Effector CD8-positive, alpha-beta T cell (primary cell): ENCODE data around the gene BTBD8.

ENCODE experiments used
- DNase-seq: peaks from one replicate; lab custom pipeline; 2025; lab: John Stamatoyannopoulos, UW

The BTBD8 gene

DNA sequence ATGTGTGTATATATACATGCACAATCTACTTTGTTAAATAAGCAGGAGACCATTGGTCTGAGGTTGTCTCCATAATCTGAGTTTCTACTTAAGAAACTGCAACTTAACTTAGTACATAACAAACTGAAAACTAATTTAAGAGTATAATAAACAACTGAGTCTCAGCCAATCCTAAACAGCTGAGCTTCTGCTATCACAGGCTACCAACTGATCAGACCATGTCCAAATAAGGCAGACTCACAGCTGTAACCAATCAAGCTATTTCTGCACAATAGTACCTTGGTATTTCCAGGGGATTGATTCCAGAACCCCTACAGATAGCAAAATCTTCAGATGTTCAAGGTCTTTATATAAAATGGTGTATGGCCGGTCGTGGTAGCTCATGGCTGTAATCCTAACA is 111.6 kb downstream of the BTBD8 start:
- no peak for DNase-seq

DNA sequence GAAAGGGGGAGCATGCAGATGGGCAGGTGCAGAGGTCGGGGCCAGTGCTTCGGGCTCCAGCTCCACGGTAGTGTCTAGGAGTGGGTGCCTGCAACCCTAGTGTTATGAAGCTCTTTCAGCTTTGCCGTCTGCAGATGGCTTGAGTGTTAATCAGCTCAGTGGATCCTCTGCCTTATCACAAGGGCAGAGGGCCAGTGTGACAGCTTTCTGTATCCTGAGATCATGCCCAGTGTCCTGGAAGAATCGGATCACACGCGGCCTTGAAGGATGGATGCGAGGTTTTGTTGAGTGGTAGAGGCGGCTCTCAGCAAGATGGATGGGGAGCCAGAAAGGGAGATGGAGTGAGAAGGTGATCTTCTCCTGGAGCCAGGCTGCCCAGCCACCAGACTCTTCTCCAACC is 112.1 kb downstream of the BTBD8 start:
- DNase-seq = no peak

DNA sequence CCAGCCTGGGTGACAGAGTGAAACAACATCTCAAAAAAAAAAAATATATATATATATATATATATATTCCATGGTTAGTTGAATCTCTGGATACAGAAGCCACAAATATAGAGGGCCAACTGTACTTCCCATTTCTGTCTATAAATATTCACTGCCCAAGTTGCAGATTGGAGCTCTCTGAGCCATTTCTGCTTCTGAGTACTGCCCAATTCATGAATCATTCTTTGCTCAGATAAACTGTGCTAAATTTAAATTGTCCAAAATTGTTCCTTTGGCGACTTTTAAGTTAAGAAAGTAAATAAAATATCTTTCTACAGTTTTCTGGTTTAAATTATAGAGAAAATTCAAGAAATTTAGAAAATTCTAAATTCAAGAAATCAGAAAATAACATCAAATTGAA is 114.4 kb downstream of the BTBD8 start:
- DNase-seq = no peak

DNA sequence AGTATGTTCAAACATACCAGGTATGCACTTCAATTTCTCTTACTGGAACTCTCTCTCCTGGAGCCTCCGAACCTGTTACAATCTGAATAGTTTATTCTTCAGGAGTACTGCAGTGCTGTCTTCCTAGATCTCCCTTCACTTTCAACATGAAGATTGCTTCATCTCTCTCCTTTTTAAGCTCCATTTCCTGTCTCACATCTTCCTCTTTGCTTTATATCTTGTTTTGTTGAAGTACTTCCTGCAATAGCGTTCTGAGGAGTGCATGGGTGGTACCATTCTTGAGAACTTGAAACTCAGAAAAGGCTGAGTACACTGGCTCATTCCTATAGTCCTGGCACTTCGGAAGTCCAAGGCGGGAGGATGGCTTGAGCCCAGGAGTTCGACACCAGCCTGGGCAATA is 121.8 kb downstream of the BTBD8 start:
- no peak for DNase-seq

DNA sequence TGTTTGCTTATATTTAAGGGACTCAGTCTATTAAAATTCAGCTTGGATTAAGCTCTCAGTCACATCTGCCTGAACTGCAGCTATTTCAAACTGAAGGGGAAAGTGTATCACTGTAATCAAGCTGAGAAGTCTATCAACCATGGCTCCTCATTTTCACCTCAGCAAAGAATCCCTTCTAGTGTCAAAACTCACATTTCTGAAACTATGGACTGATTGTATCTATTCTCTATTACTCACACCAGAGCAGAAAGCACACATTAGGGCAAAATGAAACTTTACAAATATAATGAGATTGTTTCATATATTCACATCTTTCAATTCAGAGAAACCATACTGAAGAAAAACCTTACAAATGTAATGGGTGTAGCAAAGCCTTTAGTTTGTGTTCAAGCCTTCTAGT is 123.0 kb downstream of the BTBD8 start:
- DNase-seq = no peak

DNA sequence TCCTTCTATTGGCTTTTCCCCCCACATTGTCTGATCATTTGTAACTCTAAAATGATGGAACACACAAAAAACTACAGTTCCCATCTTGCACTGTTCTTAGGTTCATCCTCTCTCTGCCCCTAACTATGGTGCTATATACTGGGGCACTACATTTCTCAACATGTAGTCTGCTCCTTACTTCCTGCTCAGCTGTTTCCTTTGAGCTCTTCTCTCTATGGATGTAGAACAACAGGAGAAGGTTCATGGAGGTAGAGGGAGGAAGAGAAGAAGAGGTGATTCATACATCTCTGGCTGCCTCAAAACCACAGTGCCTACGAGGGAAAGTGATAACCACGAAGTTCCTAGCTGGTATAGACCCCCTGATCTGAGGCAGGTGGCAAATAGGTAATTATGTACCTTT is 130.6 kb downstream of the BTBD8 start:
- DNase-seq = no peak

DNA sequence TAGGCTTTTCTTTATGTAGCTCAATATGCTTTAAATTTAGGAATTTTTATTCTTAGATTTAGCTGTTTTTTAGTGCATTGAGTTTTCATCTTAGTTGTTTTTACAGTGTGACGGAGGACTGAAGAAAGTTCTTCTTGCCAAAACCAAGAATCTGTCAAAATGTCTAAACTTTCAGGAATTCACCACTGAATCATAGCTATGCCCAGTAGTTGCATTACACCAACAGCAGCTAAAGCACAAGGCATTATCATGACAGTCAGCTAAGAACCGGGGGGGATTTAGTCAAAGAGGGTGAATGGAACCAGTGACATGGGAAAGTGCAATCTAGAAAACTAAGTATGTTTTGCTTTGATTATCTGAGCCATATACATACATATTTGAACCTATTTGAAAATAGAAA is 131.0 kb downstream of the BTBD8 start:
- DNase-seq = no peak

DNA sequence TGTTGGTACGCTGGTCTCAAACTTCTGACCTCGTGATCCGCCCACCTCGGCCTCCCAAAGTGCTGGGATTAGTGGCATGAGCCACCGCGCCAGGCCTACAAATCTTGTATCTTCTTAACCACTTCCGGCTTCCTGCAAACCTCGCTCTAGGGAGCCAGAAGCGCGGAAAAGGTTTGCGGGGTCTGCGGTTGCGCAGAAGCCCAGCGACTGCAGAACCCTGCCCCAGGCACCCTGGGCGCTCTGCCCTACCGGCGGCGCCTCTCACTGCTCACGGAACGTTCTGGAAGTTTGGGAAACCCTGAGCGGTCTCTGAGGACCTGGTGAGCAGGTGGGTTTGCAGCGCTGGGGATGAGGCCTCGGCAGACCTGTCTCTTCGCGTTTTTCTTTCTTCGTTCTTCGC is 137.6 kb downstream of the BTBD8 start, which contains the start of gene C1orf146:
Gene C1orf146, plus strand, starts transcription at position 195 of the 400 bp plus-strand sequence. CDS start 13,506 bp downstream, outside the sequence.
- DNase-seq = no peak

DNA sequence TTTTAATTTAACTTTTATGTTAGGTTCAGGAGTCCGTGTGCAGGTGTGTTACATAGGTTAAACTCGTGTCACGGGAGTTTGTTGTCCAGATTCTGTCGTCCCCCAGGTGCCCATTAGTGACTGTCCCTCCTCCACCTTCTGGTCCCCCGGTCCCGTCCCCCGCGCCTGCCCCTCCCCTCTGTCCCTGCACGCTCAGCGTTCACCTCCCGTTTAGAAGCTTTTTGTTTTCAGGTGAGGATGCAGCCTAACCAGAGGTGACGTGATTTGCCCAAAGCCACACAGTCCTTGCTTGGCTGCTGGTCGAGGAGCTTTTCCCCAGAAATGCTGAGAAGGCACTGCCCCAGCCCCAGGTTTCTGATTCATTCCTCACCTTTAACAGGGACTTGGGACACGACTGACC is 138.4 kb downstream of the BTBD8 start:
- no peak for DNase-seq

DNA sequence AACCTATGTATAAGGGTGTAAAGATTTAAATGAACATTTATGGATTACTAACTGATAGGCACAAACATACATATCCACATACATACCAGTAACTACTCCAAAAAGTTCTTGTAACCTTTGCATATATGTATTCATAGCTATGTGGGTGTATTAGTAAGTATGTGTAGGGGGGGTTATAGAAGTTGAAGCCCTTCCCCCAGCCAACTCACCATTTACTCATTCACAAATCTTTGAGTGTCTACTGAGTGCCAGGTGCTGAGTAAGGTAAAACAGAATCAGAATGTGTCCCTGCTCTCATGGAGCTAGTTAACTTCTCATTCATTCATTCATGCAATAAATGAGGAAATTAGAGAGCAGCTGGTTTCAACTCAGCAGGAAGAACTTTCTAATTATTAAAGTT is 138.9 kb downstream of the BTBD8 start:
- DNase-seq = no peak

DNA sequence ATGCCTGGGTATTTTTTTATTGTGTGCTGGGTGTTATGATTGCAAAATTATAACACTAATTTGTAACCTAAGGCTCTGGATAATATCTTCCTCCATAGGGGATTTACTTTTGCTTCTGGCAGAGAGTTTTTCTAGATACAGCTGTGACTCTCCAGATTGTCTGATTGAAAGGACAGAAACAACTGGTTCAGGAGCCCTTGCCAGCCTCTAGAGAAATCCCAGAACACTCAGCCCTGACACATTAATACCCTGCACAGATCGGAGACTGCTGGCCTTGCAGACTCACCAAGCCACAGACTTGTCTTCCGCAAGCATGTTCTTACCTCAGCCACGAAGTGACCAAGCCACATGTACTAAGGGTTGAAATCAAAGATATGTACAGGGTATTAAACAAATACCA is 148.3 kb downstream of the BTBD8 start:
- no peak for DNase-seq

DNA sequence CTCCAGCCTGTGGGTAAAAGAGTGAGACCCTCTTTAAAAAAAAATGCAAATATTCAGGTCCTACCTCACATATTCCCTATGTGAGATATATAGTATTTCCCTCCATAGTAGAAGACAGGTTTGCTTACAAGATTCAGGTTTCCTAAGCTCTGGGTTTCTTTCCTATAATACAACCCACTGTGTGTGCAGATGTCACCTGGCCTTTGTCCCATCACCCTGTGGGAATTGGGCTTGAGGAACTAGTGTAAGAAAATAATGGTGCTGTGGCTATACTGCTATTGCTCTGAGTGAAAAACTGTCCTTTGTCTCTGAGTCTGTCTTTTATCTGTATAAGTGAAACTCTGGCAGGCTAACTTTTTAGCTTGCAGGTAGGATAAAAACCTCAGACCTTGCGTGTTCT is 150.6 kb downstream of the BTBD8 start:
- DNase-seq = no peak
